A549 treated with AZD9567 at 1 μM for 4 hours (cell line): ENCODE measurements around the gene CACNA1F. TPM values are rescaled to one million over a fixed set of nuclear protein-coding genes. Genes with fewer than 3 reads are reported as not detected.

Experiments
- total RNA-seq: library from RNA; stranded (reverse); fragments of 200-300 nt; extraction: Qiagen RNA extraction; gene quantifications from 5 replicates; pipeline ENCODE4 v1.2.3, GENCODE V29; 2022; ENCODE audit not compliant: insufficient read depth

Gene CACNA1F
- total RNA-seq: not detected in 5 replicates

GRCh38 chrX:49233176-49233575, at the start of gene CACNA1F:
Gene CACNA1F (minus strand): TSS chrX:49233340. CDS start chrX:49233309, 31 bp downstream.

GRCh38 chrX:49269767-49270248, 36.7 kb upstream of the CACNA1F start, which contains the start of gene PPP1R3F:
Gene PPP1R3F (plus strand): TSS chrX:49269793. CDS start chrX:49269870, 77 bp downstream.

GRCh38 chrX:49264460-49264859, 31.3 kb upstream of the CACNA1F start, which contains the start of gene FOXP3:
Gene FOXP3 (minus strand): TSS chrX:49264710. CDS start chrX:49258505, 6,205 bp downstream.

GRCh38 chrX:49199906-49200771, 33.0 kb downstream of the CACNA1F start, which contains the start of gene SYP:
Gene SYP (minus strand): TSS chrX:49200193. CDS start chrX:49200186, 7 bp downstream.

GRCh38 chrX:49186125-49187027, 46.8 kb downstream of the CACNA1F start, which contains the start of gene PRICKLE3:
Gene PRICKLE3 (minus strand): TSS chrX:49186373. CDS start chrX:49186297, 76 bp downstream.

GRCh38 chrX:49171752-49172279, 61.3 kb downstream of the CACNA1F start, which contains the start of gene PLP2:
Gene PLP2 (plus strand): TSS chrX:49171898. CDS start chrX:49172001, 103 bp downstream.

GRCh38 chrX:49162620-49163019, 70.5 kb downstream of the CACNA1F start, which contains the start of gene MAGIX:
Gene MAGIX (plus strand): TSS chrX:49162758. CDS start chrX:49162890, 132 bp downstream.

Other genes with a start within 250 kb of the CACNA1F start
- gene GRIPAP1, start 231.1 kb downstream of the CACNA1F start, total RNA-seq: 18.8 to 22.2 TPM (median 21.0 TPM) in 5 replicates
- gene TFE3, start 190.0 kb downstream of the CACNA1F start, total RNA-seq: 35.5 to 46.3 TPM (median 43.2 TPM) in 5 replicates
- 1.2 to 3.7 TPM (median 2.9 TPM) in 5 replicates for gene CCDC120, start 174.3 kb downstream of the CACNA1F start, total RNA-seq
- 40.6 to 51.0 TPM (median 46.0 TPM) in 5 replicates for gene PRAF2, start 159.3 kb downstream of the CACNA1F start, total RNA-seq
- 41.3 to 56.4 TPM (median 53.4 TPM) in 5 replicates for gene WDR45, start 153.5 kb downstream of the CACNA1F start, total RNA-seq
- 19.2 to 24.7 TPM (median 23.7 TPM) in 5 replicates for gene GPKOW, start 109.6 kb downstream of the CACNA1F start, total RNA-seq
- 2.3 to 4.7 TPM (median 3.0 TPM) in 5 replicates for gene MAGIX, start 70.6 kb downstream of the CACNA1F start, total RNA-seq
- gene PLP2, start 61.4 kb downstream of the CACNA1F start, total RNA-seq: 313 to 440 TPM (median 426 TPM) in 5 replicates
- gene PRICKLE3, start 47.0 kb downstream of the CACNA1F start, total RNA-seq: 10.7 to 19.3 TPM (median 17.9 TPM) in 5 replicates
- gene SYP, start 33.1 kb downstream of the CACNA1F start, total RNA-seq: 2.0 to 3.0 TPM (median 2.6 TPM) in 5 replicates
- 10.6 to 14.6 TPM (median 13.6 TPM) in 5 replicates for gene CCDC22, start 2.1 kb upstream of the CACNA1F start, total RNA-seq
- gene FOXP3, start 31.4 kb upstream of the CACNA1F start, total RNA-seq: 0.06 to 0.14 TPM (median 0.13 TPM) in 4 of 5 replicates, not detected in the other
- gene PPP1R3F, start 36.5 kb upstream of the CACNA1F start, total RNA-seq: 2.3 to 3.4 TPM (median 3.0 TPM) in 4 of 5 replicates, not detected in the other
- gene GAGE10, start 70.3 kb upstream of the CACNA1F start, total RNA-seq: not detected in 5 replicates
- not detected in 5 replicates for gene GAGE12J, start 88.7 kb upstream of the CACNA1F start, total RNA-seq
- gene GAGE13, start 98.2 kb upstream of the CACNA1F start, total RNA-seq: not detected in 5 replicates